ENCODE measurements around the gene PRR36. TPM values are rescaled to one million over a fixed set of nuclear protein-coding genes. Genes with fewer than 3 reads are reported as not detected.
A peak's percentile ranks its signal among the peaks of the same experiment; 100 is the strongest.

The PRR36 gene
- polyA plus RNA-seq, 2 of the 4 experiments (the other 2 are of a cell fraction) = 0.04 to 0.35 TPM

DNA sequence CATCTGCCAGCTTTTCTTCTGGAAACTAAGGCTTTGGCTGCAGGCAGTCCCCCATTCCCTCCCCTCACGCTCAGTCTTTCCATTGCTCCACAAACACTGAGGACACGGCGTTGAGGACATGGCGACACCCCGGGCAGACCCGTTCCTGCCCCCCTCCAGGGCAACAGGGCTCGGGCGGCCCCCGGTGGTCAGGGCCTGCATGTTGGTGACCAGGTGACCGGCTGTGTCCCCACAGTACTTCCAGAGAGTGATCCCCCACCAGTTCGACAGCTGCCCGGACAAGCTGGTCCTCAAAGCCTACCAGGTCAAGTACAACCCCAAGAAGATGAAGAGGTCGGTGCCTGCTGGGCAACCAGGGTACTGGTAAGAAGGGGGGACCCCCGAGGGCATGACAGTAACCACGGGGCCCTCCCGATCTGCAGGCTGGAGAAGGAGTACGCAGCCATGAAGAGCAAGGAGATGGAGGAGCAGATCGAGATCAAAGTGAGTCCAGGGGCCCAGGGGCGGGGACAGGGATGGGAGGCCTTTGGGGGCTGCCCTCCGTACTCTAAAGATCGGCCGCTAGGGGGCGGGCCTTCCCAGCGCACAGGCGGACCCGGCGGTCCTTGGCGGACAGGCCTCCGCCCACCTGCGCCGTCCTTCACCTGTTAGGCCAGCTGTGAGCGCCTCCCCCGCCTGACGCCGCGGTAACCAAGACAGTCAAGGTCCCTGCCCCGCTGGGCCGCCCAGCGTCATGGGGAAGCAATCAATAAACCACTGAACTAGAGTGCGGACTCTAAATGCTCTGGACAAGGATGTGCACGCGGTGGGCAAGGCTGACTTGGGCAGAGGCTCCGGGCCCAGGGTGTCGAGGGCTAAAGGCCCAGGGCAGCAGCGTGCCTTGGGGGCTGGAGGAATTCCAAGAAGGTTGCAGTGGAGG, 21.1 kb downstream of the PRR36 start:
- CTCF ChIA-PET = interaction anchor here (0.6 to 3.7 kb wide), 26 partner anchors 8 to 400 kb away, joined by 3 to 23 read pairs (median 4); partner anchors contain the start of genes EVI5L, MAP2K7, SNAPC2 and TIMM44
- Histone ChIP-seq H3K4me2 (peak overlapping the region; percentile 43), H3K4me3 (no peak overlapping the region), H3K4me1 (peaks cover 3% of the 10 kb centered on the region; the same call in 1 of the 3 replicates), H3K9me3 (no peaks in the 10 kb centered on the region), H3K27ac (no peak overlapping the region)
- ATAC-seq = peak; percentile 76 to 95
- POLR2A ChIA-PET = interaction anchor here (1.5 kb wide), 1 partner anchor 16 kb away, joined by 5 read pairs; no protein-coding TSS in a partner anchor
- no peak for FAIRE-seq
- TF ChIP-seq JUN (IDR thresholded peaks at IDR 0.05) (no peak), SMC3 (IDR thresholded peaks at IDR 0.05) (peak; percentile 56; the same call in 2 of the 3 replicates), FOSL2 (IDR thresholded peaks at IDR 0.05) (no peak), FOSL2 (CRISPR knock-in tag; IDR thresholded peaks at IDR 0.05) (no peak), RAD21 (conservative IDR thresholded peaks at IDR 0.05 in 1 of 2, IDR thresholded peaks at IDR 0.05 in 1 of 2) (peak; percentile 70 to 76), POLR2AphosphoS2 (conservative IDR thresholded peaks at IDR 0.05; ENCODE audit: low read length) (no peak), HOXA7 (CRISPR knock-in tag; IDR thresholded peaks at IDR 0.05) (no peak)
- TF ChIP-seq, protein P1, sequence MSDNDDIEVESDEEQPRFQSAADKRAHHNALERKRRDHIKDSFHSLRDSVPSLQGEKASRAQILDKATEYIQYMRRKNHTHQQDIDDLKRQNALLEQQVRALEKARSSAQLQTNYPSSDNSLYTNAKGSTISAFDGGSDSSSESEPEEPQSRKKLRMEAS (IDR thresholded peaks at IDR 0.05) = 0 out of 2 replicates have a peak, but pooled peaks have one; percentile 17
- TF ChIP-seq, protein P2, sequence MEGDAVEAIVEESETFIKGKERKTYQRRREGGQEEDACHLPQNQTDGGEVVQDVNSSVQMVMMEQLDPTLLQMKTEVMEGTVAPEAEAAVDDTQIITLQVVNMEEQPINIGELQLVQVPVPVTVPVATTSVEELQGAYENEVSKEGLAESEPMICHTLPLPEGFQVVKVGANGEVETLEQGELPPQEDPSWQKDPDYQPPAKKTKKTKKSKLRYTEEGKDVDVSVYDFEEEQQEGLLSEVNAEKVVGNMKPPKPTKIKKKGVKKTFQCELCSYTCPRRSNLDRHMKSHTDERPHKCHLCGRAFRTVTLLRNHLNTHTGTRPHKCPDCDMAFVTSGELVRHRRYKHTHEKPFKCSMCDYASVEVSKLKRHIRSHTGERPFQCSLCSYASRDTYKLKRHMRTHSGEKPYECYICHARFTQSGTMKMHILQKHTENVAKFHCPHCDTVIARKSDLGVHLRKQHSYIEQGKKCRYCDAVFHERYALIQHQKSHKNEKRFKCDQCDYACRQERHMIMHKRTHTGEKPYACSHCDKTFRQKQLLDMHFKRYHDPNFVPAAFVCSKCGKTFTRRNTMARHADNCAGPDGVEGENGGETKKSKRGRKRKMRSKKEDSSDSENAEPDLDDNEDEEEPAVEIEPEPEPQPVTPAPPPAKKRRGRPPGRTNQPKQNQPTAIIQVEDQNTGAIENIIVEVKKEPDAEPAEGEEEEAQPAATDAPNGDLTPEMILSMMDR (IDR thresholded peaks at IDR 0.05) = peak; percentile 71
- 34% methylated on average over 8 of the region's 45 CpGs for WGBS (ENCODE audit: missing lambda C conversion rate)
- peak; percentile 75 to 78 for DNase-seq (ENCODE audit: low read depth in 1 of 2, low spot score in 1 of 2)

DNA sequence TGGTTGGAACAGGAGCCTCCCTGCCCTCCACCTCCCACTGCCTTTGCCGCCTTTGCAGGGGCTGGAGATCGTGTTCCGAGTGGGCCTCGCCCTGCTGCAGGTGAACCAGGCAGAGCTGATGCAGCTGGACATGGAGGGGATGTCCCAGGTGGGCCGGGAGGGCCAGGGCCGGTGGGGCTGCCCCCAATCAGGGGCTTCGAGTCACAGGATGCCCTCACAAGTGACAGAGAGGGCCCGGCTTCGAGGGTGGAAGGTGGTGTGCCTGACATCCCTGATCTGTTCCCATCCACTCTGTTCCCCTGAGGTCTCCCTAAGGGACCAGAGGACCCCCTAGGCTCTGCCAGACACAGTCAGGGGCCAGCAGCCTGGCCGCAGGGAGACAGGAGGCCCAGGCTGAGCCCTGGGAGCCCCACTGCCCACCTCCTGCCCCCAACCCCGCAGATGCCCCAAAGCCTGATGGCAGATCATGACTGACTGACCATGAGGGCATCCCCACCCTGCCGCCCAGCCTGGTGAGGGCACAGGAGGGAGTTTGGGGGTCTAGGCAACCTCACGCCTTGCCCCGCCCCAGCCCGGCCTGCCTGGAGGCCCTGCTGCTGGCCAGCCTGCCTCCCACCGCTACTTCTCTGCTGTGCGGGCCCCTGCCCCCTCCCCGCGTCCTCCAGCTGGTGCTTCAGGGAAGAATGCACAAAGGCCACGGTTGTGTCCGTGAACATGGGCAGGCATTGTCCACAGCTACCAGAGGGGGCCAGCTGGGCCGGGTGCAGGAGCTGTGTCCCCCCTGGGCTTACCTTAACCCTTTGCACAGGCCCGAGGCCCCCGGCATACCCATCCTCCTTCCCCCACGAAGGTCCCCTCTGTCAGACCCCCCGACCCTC, 22.3 kb downstream of the PRR36 start:
- TF ChIP-seq HOXB13 (CRISPR knock-in tag; IDR thresholded peaks at IDR 0.05; ENCODE audit: low read depth) (no peak), HEYL (CRISPR knock-in tag; IDR thresholded peaks at IDR 0.05) (no peak), HDAC2 (IDR thresholded peaks at IDR 0.05) (no peak), RCOR1 (IDR thresholded peaks at IDR 0.05; ENCODE audit: low read depth, low read length) (no peak), RARB (CRISPR knock-in tag; IDR thresholded peaks at IDR 0.05) (no peak), MAFK (IDR thresholded peaks at IDR 0.05; ENCODE audit: partially characterized antibody) (no peak), KDM5A (IDR thresholded peaks at IDR 0.05) (no peak), CBX8 (IDR thresholded peaks at IDR 0.05) (no peak), MYC (IDR thresholded peaks at IDR 0.05; ENCODE audit: borderline replicate concordance, low read length) (no peak), ZFP36 (IDR thresholded peaks at IDR 0.05; ENCODE audit: borderline replicate concordance, partially characterized antibody) (no peak), HOXB5 (CRISPR knock-in tag; IDR thresholded peaks at IDR 0.05) (no peak), HOXA7 (CRISPR knock-in tag; IDR thresholded peaks at IDR 0.05) (no peak), RFX5 (IDR thresholded peaks at IDR 0.05) (no peak), NFE2L2 (conservative IDR thresholded peaks at IDR 0.05; ENCODE audit: low read length) (no peak)
- TF ChIP-seq, protein P1 (IDR thresholded peaks at IDR 0.05) = no peak
- TF ChIP-seq, protein P3, sequence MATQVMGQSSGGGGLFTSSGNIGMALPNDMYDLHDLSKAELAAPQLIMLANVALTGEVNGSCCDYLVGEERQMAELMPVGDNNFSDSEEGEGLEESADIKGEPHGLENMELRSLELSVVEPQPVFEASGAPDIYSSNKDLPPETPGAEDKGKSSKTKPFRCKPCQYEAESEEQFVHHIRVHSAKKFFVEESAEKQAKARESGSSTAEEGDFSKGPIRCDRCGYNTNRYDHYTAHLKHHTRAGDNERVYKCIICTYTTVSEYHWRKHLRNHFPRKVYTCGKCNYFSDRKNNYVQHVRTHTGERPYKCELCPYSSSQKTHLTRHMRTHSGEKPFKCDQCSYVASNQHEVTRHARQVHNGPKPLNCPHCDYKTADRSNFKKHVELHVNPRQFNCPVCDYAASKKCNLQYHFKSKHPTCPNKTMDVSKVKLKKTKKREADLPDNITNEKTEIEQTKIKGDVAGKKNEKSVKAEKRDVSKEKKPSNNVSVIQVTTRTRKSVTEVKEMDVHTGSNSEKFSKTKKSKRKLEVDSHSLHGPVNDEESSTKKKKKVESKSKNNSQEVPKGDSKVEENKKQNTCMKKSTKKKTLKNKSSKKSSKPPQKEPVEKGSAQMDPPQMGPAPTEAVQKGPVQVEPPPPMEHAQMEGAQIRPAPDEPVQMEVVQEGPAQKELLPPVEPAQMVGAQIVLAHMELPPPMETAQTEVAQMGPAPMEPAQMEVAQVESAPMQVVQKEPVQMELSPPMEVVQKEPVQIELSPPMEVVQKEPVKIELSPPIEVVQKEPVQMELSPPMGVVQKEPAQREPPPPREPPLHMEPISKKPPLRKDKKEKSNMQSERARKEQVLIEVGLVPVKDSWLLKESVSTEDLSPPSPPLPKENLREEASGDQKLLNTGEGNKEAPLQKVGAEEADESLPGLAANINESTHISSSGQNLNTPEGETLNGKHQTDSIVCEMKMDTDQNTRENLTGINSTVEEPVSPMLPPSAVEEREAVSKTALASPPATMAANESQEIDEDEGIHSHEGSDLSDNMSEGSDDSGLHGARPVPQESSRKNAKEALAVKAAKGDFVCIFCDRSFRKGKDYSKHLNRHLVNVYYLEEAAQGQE (IDR thresholded peaks at IDR 0.05) = no peak
- Histone ChIP-seq H3K4me2 (no peak overlapping the region), H3K27ac (no peak overlapping the region), H3K4me3 (no peak overlapping the region), H3K4me1 (peaks cover 3% of the 10 kb centered on the region; the same call in 1 of the 3 replicates), H3K9me3 (no peaks in the 10 kb centered on the region)
- no peak for ATAC-seq
- CTCF ChIA-PET = interaction anchor here (0.8 to 3.7 kb wide), 17 partner anchors 8 to 92 kb away, joined by 3 to 23 read pairs (median 9); partner anchors contain the start of genes EVI5L, MAP2K7, SNAPC2 and TIMM44
- DNase-seq (ENCODE audit: low read depth in 1 of 2, low spot score in 1 of 2) = no peak
- whole genome bisulfite sequencing (ENCODE audit: missing lambda C conversion rate) = 60% methylated on average over 19 of the region's 26 CpGs
- POLR2A ChIA-PET = interaction anchor here (1.5 kb wide), 1 partner anchor 17 kb away, joined by 5 read pairs; no protein-coding TSS in a partner anchor
- FAIRE-seq = no peak
